SJCRH30 (cell line): ENCODE results near the gene AGR3. TPM values are rescaled to one million over a fixed set of nuclear protein-coding genes. Genes with fewer than 3 reads are reported as not detected.

ENCODE experiments used
- DNase-seq, 2 experiments: peaks; one replicate each; pipeline ENCODE4 v3.0.0-alpha.2; 2015 to 2020
- H3K27ac ChIP-seq: fragments of 250-450 bp; sonication (Bioruptor Pico); 2 replicates; pipeline ENCODE4 v1.5.1; 2020; ENCODE audit warnings: mild to moderate bottlenecking, moderate library complexity
- H3K27me3 ChIP-seq: fragments of 250-450 bp; sonication (Bioruptor Pico); 2 replicates; pipeline ENCODE4 v1.5.1; 2020; ENCODE audit warnings: mild to moderate bottlenecking, moderate library complexity
- H3K36me3 ChIP-seq: fragments of 250-450 bp; sonication (Bioruptor Pico); 2 replicates; pipeline ENCODE4 v1.5.1; 2020; ENCODE audit warnings: mild to moderate bottlenecking, moderate library complexity
- H3K4me1 ChIP-seq: fragments of 250-450 bp; sonication (Bioruptor Pico); 2 replicates; pipeline ENCODE4 v1.5.1; 2020; ENCODE audit warnings: mild to moderate bottlenecking, moderate library complexity
- H3K4me3 ChIP-seq: fragments of 250-450 bp; sonication (Bioruptor Pico); 2 replicates; pipeline ENCODE4 v1.5.1; 2020; ENCODE audit warnings: mild to moderate bottlenecking, moderate library complexity
- H3K9me3 ChIP-seq: fragments of 250-450 bp; sonication (Bioruptor Pico); replicated peaks from 2 replicates; pipeline ENCODE4 v1.5.1; 2020; ENCODE audit warnings: mild to moderate bottlenecking, moderate library complexity
- total RNA-seq: library from RNA; depleted of rRNA; stranded (reverse); fragments of >200 nt; shearing (Covaris generic); gene quantifications from 2 replicates; pipeline ENCODE4 v1.2.3, GENCODE V29; 2014

AGR3 gene
- total RNA-seq, 1 experiment from 2014 or later = not detected

GRCh38 chr7:16913643-16914042 is 31.9 kb upstream of the AGR3 start:
- Histone ChIP-seq H3K4me1 (peaks cover 5% of the 10 kb centered on the region; the same call in 1 of the 2 replicates), H3K36me3 (no peaks in the 10 kb centered on the region), H3K27me3 (no peaks in the 10 kb centered on the region), H3K27ac (no peak overlapping the region), H3K4me3 (no peak overlapping the region), H3K9me3 (no peaks in the 10 kb centered on the region)
- no peak for DNase-seq

- peaks cover 5% of the 10 kb centered on the region; the same call in 1 of the 2 replicates for H3K4me1 ChIP-seq
- H3K36me3 ChIP-seq = no peaks in the 10 kb centered on the region
- no peak overlapping the region for H3K27ac ChIP-seq
- DNase-seq = no peak
- H3K9me3 ChIP-seq = no peaks in the 10 kb centered on the region
- H3K4me3 ChIP-seq = no peak overlapping the region
- H3K27me3 ChIP-seq = no peaks in the 10 kb centered on the region
Measured at GRCh38 chr7:16912540-16912939, 30.8 kb upstream of the AGR3 start.

GRCh38 chr7:16908561-16908960 is 26.8 kb upstream of the AGR3 start:
- Histone ChIP-seq H3K4me1 (peaks cover 11% of the 10 kb centered on the region; the same call in 1 of the 2 replicates), H3K4me3 (no peak overlapping the region), H3K36me3 (no peaks in the 10 kb centered on the region), H3K27me3 (no peaks in the 10 kb centered on the region), H3K27ac (no peak overlapping the region), H3K9me3 (no peaks in the 10 kb centered on the region)
- no peak for DNase-seq

GRCh38 chr7:16905300-16906044 is 23.7 kb upstream of the AGR3 start:
- Histone ChIP-seq H3K4me1 (peaks cover 15% of the 10 kb centered on the region; the same call in 1 of the 2 replicates), H3K9me3 (0 out of 2 replicates have a peak, but pooled peaks cover 2% of the 10 kb centered on the region), H3K4me3 (no peak overlapping the region), H3K27me3 (no peaks in the 10 kb centered on the region), H3K36me3 (no peaks in the 10 kb centered on the region), H3K27ac (no peak overlapping the region)
- peak; percentile 24 to 72 for DNase-seq

GRCh38 chr7:16904076-16904475 is 22.3 kb upstream of the AGR3 start:
- no peaks in the 10 kb centered on the region for H3K27me3 ChIP-seq
- no peak overlapping the region for H3K4me3 ChIP-seq
- H3K9me3 ChIP-seq = 0 out of 2 replicates have a peak, but pooled peaks cover 2% of the 10 kb centered on the region
- H3K4me1 ChIP-seq = peaks cover 15% of the 10 kb centered on the region; the same call in 1 of the 2 replicates
- H3K27ac ChIP-seq = no peak overlapping the region
- no peak for DNase-seq
- no peaks in the 10 kb centered on the region for H3K36me3 ChIP-seq

- peaks cover 9% of the 10 kb centered on the region; the same call in 1 of the 2 replicates for H3K4me1 ChIP-seq
- no peaks in the 10 kb centered on the region for H3K36me3 ChIP-seq
- H3K4me3 ChIP-seq = no peak overlapping the region
- H3K27ac ChIP-seq = no peak overlapping the region
- H3K9me3 ChIP-seq = 0 out of 2 replicates have a peak, but pooled peaks cover 5% of the 10 kb centered on the region
- no peak for DNase-seq
- H3K27me3 ChIP-seq = no peaks in the 10 kb centered on the region
Measured at GRCh38 chr7:16900209-16900768, 18.5 kb upstream of the AGR3 start.

- no peak overlapping the region for H3K4me3 ChIP-seq
- no peaks in the 10 kb centered on the region for H3K27me3 ChIP-seq
- no peak for DNase-seq
- no peaks in the 10 kb centered on the region for H3K4me1 ChIP-seq
- H3K9me3 ChIP-seq = no peaks in the 10 kb centered on the region
- no peaks in the 10 kb centered on the region for H3K36me3 ChIP-seq
- no peak overlapping the region for H3K27ac ChIP-seq
Measured at GRCh38 chr7:16891874-16892643, 10.3 kb upstream of the AGR3 start.

GRCh38 chr7:16891338-16891737 is 9.6 kb upstream of the AGR3 start:
- no peaks in the 10 kb centered on the region for H3K9me3 ChIP-seq
- H3K27ac ChIP-seq = no peak overlapping the region
- H3K27me3 ChIP-seq = no peaks in the 10 kb centered on the region
- no peaks in the 10 kb centered on the region for H3K4me1 ChIP-seq
- H3K4me3 ChIP-seq = no peak overlapping the region
- H3K36me3 ChIP-seq = no peaks in the 10 kb centered on the region
- peak; percentile 26 to 62 for DNase-seq

GRCh38 chr7:16889851-16890415 is 8.2 kb upstream of the AGR3 start:
- Histone ChIP-seq H3K9me3 (no peaks in the 10 kb centered on the region), H3K27me3 (no peaks in the 10 kb centered on the region), H3K36me3 (no peaks in the 10 kb centered on the region), H3K4me1 (no peaks in the 10 kb centered on the region), H3K27ac (no peak overlapping the region), H3K4me3 (no peak overlapping the region)
- no peak for DNase-seq

GRCh38 chr7:16889305-16889704 is 7.5 kb upstream of the AGR3 start:
- no peak overlapping the region for H3K4me3 ChIP-seq
- H3K4me1 ChIP-seq = no peaks in the 10 kb centered on the region
- no peaks in the 10 kb centered on the region for H3K27me3 ChIP-seq
- H3K27ac ChIP-seq = no peak overlapping the region
- no peak for DNase-seq
- no peaks in the 10 kb centered on the region for H3K9me3 ChIP-seq
- no peaks in the 10 kb centered on the region for H3K36me3 ChIP-seq

GRCh38 chr7:16883918-16884317 is 2.1 kb upstream of the AGR3 start:
- Histone ChIP-seq H3K36me3 (no peaks in the 10 kb centered on the region; the same call in 1 of the 2 replicates), H3K27ac (no peak overlapping the region), H3K27me3 (no peaks in the 10 kb centered on the region), H3K4me3 (no peak overlapping the region), H3K4me1 (no peaks in the 10 kb centered on the region), H3K9me3 (no peaks in the 10 kb centered on the region)
- no peak for DNase-seq

GRCh38 chr7:16880554-16880953 is 1.2 kb downstream of the AGR3 start:
- no peaks in the 10 kb centered on the region for H3K4me1 ChIP-seq
- DNase-seq = no peak
- no peaks in the 10 kb centered on the region for H3K9me3 ChIP-seq
- H3K36me3 ChIP-seq = no peaks in the 10 kb centered on the region; the same call in 1 of the 2 replicates
- no peak overlapping the region for H3K4me3 ChIP-seq
- H3K27ac ChIP-seq = no peak overlapping the region
- no peaks in the 10 kb centered on the region for H3K27me3 ChIP-seq

- Histone ChIP-seq H3K4me1 (no peaks in the 10 kb centered on the region), H3K4me3 (no peak overlapping the region), H3K27me3 (no peaks in the 10 kb centered on the region), H3K9me3 (no peaks in the 10 kb centered on the region), H3K36me3 (no peaks in the 10 kb centered on the region; the same call in 1 of the 2 replicates), H3K27ac (no peak overlapping the region)
- no peak for DNase-seq
Measured at GRCh38 chr7:16879181-16879580, 2.6 kb downstream of the AGR3 start.

GRCh38 chr7:16875861-16876260 is 5.9 kb downstream of the AGR3 start:
- Histone ChIP-seq H3K27ac (no peak overlapping the region), H3K4me1 (no peaks in the 10 kb centered on the region), H3K4me3 (no peak overlapping the region), H3K9me3 (no peaks in the 10 kb centered on the region), H3K27me3 (no peaks in the 10 kb centered on the region), H3K36me3 (no peaks in the 10 kb centered on the region; the same call in 1 of the 2 replicates)
- DNase-seq = no peak

GRCh38 chr7:16874066-16874465 is 7.7 kb downstream of the AGR3 start:
- H3K27ac ChIP-seq = no peak overlapping the region

More at GRCh38 chr7:16874066-16874465, 7.7 kb downstream of the AGR3 start:
- Histone ChIP-seq H3K9me3 (no peaks in the 10 kb centered on the region), H3K4me1 (no peaks in the 10 kb centered on the region), H3K27me3 (no peaks in the 10 kb centered on the region), H3K4me3 (no peak overlapping the region), H3K36me3 (no peaks in the 10 kb centered on the region; the same call in 1 of the 2 replicates)
- no peak for DNase-seq
